Duodenal mucosa (tissue), 2 donors: ENCODE measurements around the gene MAGI1.
"Not testable (repeated sequence)": the region's sequence is repeated elsewhere in the genome, so short reads cannot be mapped to it uniquely, and the experiment has no call there.

Experiments used
- H3K27ac ChIP-seq: one replicate; pipeline ENCODE4 v1.7.0; 2013; ENCODE audit warnings: low read depth, low read length
- H3K27me3 ChIP-seq, 2 donors: one replicate each; pipeline ENCODE4 v1.7.0; 2013; ENCODE audit warnings: low read length in 2 of 2, control low read depth in 1 of 2; ENCODE audit not compliant: insufficient read depth in 2 of 2, control insufficient read depth in 1 of 2
- H3K36me3 ChIP-seq, 2 donors: one replicate each; pipeline ENCODE4 v1.7.0; 2013; ENCODE audit warnings: low read length in 2 of 2, control low read depth in 1 of 2; ENCODE audit not compliant: insufficient read depth in 2 of 2, control insufficient read depth in 1 of 2
- H3K4me1 ChIP-seq, 2 donors: one replicate each; pipeline ENCODE4 v1.7.0; 2013; ENCODE audit warnings: low read length in 2 of 2, control low read depth in 1 of 2; ENCODE audit not compliant: insufficient read depth in 2 of 2, control insufficient read depth in 1 of 2
- H3K4me3 ChIP-seq, 2 donors: one replicate each; pipeline ENCODE4 v1.7.0; 2013; ENCODE audit warnings: low read length in 2 of 2, low read depth in 1 of 2
- H3K9ac ChIP-seq, 2 donors: one replicate each; pipeline ENCODE4 v1.7.0; 2013; ENCODE audit warnings: low read length in 2 of 2, low read depth in 1 of 2
- H3K9me3 ChIP-seq, 2 donors: one replicate each; pipeline ENCODE4 v1.7.0; 2013; ENCODE audit warnings: low read length in 2 of 2, control low read depth in 1 of 2; ENCODE audit not compliant: control insufficient read depth in 1 of 2

The MAGI1 gene

DNA sequence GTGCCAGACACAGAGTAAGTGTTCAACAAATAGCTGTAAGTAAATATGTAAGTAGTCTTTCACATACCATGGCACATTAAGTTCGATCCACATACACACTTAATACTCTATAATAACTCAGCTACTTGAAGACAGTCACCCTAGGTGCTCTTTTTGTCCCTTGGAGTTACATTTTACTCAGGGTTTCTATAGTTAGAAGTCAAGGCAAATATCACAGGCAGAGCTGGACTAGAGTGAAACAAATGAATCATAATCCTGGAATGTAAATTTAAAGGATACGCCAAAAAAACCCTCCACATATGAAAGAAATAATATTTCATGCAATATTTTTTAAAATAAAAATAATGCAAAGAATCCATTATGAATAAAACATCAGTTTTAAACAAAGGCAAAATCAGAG, 461.8 kb downstream of the MAGI1 start:
- Histone ChIP-seq H3K4me1 (no peaks in the 10 kb centered on the region), H3K36me3 (no peaks in the 10 kb centered on the region), H3K9me3 (peaks cover 3 to 4% of the 10 kb centered on the region in 2 donors), H3K27me3 (no peaks in the 10 kb centered on the region), H3K27ac (no peak overlapping the region), H3K4me3 (no peak overlapping the region), H3K9ac (no peak overlapping the region)

DNA sequence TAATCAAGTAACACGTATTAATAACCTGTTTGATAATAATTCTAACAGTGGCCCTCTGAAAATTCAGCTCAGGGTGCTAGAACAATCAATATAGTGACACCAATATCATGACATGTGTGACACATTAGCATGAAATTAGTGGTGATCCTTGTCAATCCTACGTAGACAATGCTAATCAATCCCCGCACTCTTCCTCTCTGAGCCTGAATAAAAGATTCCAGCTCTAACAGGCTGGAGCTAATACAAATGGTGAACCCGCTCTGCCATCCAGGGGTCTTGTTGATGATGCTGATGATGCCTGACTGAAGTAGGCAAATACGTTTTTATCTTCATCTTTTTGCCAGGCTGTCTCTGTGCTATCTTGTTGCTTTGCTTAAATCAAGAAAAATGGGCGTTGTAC, 462.5 kb downstream of the MAGI1 start:
- no peak overlapping the region for H3K4me3 ChIP-seq
- no peaks in the 10 kb centered on the region for H3K27me3 ChIP-seq
- H3K9me3 ChIP-seq: peaks cover 3 to 4% of the 10 kb centered on the region in 2 donors
- no peak overlapping the region for H3K27ac ChIP-seq
- H3K4me1 ChIP-seq: no peaks in the 10 kb centered on the region
- H3K36me3 ChIP-seq: no peaks in the 10 kb centered on the region
- H3K9ac ChIP-seq: no peak overlapping the region

DNA sequence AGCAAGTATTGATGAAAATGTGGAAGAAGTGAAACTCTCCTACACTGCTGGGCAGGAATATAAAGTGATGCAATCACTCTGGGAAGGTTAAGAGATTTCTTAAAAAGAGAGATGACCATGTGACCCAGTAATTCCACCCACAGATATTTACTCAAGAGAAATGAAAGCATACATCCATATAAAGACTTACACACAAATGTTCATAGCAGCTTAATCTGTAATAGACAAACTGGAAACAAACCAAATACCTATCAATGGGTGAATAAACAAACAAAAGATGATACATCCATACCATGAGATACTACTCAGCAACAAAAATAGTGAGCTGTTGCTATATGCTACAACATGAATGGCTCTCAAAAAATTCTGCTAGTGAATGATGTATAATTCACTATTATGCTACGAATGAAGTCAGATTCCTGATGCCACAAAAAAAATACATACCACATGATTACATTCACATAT, 463.3 kb downstream of the MAGI1 start:
- H3K27me3 ChIP-seq: no peaks in the 10 kb centered on the region
- H3K9ac ChIP-seq: no peak overlapping the region
- H3K4me3 ChIP-seq: no peak overlapping the region
- H3K36me3 ChIP-seq: no peaks in the 10 kb centered on the region
- H3K27ac ChIP-seq: no peak overlapping the region
- peaks cover 3 to 4% of the 10 kb centered on the region in 2 donors for H3K9me3 ChIP-seq
- H3K4me1 ChIP-seq: no peaks in the 10 kb centered on the region

DNA sequence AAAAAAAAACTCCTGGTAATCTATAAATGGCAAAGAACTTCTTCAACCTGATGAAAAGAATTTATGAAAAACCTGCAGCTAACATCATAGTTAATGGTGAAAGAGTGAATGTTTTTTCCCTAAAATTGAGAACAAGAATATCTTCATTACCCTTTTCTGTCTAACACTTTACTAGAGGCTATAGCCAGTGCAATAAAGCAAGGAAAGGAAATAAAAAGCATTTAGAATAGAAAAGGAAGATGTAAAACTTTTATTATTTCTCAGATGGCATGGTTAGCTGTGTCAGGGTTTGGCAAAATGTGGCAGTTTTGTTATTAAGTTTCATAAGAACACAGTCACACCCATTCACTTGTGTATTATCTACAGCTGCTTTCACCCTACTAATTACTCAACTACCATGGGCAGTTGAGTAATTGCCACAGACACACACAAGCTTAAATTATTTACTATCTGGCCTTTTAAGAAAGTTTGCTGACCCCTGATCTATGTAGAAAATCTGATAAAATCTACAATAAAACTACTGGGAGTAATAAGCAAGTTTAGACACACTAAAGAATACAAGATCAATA, 465.1 kb downstream of the MAGI1 start:
- Histone ChIP-seq H3K27ac (no peak overlapping the region), H3K4me3 (no peak overlapping the region), H3K9me3 (peaks cover 3 to 4% of the 10 kb centered on the region in 2 donors), H3K36me3 (no peaks in the 10 kb centered on the region), H3K9ac (no peak overlapping the region), H3K4me1 (no peaks in the 10 kb centered on the region), H3K27me3 (no peaks in the 10 kb centered on the region)

DNA sequence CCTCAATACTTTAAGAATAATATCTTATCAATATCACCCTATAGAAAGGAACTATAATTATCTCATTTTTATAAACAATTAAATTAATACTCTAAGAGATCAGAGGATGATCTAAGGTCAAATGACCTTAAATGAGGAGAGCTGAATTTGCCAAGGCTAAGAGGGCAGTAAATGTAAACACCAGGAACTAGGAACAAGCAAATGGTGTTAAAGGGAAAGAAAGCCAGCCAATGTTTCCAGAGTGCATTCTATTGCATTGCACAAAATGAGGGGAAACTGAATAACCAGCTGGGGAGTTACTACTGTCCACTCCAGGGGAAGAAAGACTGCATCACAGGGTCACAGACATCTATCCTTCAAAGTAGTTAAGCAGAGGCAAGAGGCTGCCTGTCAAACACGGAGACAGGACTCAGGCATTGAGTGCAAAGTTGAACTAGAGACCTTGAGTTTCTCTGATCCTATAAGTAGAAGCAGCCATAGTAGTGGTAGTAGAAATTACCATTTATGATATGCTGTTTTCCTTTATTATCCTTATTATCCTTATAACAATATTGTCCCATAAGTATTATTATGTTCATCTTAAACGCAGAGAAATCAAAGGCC, 466.4 kb downstream of the MAGI1 start:
- Histone ChIP-seq H3K36me3 (no peaks in the 10 kb centered on the region), H3K9me3 (peaks cover 3 to 4% of the 10 kb centered on the region in 2 donors), H3K4me3 (no peak overlapping the region), H3K27me3 (no peaks in the 10 kb centered on the region), H3K27ac (no peak overlapping the region), H3K4me1 (no peaks in the 10 kb centered on the region), H3K9ac (no peak overlapping the region)

DNA sequence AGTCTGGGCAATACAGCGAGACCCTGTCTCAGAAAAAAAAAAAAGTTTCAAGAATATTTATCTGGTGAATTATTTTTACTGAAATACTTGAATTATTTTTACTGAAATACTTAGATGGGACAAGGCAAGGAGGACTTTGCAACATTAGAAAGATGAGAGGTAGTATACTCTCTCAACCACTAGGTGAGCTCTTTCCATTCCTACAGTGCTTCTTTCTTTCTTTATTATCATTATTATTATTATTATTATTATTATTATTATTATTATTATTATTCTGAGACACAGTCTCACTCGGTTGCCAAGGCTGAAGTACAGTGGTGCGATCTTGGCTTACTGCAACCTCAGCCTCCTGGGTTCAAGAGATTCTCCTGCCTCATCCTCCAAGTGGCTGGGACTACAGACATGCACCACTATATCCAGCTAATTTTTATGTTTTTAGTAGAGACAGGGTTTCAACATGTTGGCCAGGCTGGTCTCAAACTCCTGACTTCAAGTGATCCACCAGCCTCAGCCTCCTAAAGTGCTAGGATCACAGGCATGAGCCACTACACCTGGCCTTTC, 468.8 kb downstream of the MAGI1 start:
- H3K36me3 ChIP-seq: no peaks in the 10 kb centered on the region
- no peaks in the 10 kb centered on the region for H3K27me3 ChIP-seq
- H3K4me3 ChIP-seq: no peak overlapping the region
- H3K9me3 ChIP-seq: peaks cover 3 to 4% of the 10 kb centered on the region in 2 donors
- H3K4me1 ChIP-seq: no peaks in the 10 kb centered on the region
- no peak overlapping the region for H3K9ac ChIP-seq
- no peak overlapping the region for H3K27ac ChIP-seq

DNA sequence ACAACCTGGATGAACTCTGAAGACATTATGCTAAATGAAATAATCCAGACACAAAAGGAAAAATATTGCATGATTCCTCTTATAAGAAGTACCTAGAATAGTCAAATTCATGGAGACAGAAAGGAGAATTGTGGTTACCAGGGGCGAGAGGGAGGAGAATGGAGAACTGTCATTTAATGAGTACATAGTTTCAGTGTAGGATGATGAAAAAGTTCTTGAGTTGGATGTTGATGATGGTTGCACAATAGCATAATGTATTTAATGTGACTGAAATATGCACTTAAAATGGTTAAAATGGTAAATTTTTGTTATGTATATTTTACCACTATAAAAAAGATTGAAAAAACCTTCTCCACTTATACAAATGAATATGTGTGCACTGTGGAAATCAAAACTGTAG, 469.6 kb downstream of the MAGI1 start:
- H3K9me3 ChIP-seq: peaks cover 3 to 4% of the 10 kb centered on the region in 2 donors
- H3K9ac ChIP-seq: no peak overlapping the region
- no peaks in the 10 kb centered on the region for H3K27me3 ChIP-seq
- no peaks in the 10 kb centered on the region for H3K36me3 ChIP-seq
- no peak overlapping the region for H3K27ac ChIP-seq
- no peak overlapping the region for H3K4me3 ChIP-seq
- H3K4me1 ChIP-seq: no peaks in the 10 kb centered on the region

DNA sequence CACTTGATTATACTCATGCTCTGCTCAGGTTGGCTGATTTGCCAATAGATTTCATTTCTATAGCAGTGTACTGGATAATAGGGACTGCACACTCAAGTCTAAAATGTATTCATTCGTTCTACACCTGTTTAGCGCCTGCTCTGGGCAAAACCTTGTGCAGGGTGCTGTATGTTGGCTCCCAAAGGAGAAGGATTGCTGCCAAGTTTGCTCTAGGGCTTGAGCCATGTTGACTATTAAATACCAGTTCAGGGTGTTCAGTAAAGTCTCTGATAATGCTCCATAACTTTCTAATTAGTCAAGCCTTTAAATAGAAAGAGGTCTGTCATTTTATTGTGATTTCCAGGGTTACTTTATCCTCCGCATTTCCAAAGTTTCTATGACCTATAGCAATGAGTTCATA, 470.2 kb downstream of the MAGI1 start:
- Histone ChIP-seq H3K4me3 (no peak overlapping the region), H3K4me1 (no peaks in the 10 kb centered on the region), H3K27me3 (no peaks in the 10 kb centered on the region), H3K27ac (no peak overlapping the region), H3K9ac (no peak overlapping the region), H3K36me3 (no peaks in the 10 kb centered on the region), H3K9me3 (peaks cover under 1% of the 10 kb centered on the region in 2 donors)

DNA sequence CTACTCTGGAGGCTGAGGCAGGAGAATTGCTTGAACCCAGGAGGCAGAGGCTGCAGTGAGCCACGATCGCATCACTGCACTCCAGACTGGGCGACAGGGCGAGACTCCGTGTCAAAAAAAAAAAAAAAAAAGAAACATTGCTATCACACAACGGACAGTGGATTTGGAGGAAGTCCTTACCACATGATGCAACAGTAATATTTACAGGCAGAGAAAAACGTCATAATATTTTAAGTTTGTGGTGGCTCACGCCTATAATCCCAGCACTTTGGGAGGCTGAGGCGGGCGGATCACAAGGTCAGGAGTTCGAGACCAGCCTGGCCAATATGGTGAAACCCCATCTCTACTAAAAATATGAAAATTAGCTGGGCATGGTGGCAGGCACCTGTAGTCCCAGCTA, 473.0 kb downstream of the MAGI1 start:
- not testable (repeated sequence) for H3K9ac ChIP-seq, H3K9me3 ChIP-seq, H3K27ac ChIP-seq, H3K27me3 ChIP-seq, H3K4me1 ChIP-seq, H3K4me3 ChIP-seq, H3K36me3 ChIP-seq

DNA sequence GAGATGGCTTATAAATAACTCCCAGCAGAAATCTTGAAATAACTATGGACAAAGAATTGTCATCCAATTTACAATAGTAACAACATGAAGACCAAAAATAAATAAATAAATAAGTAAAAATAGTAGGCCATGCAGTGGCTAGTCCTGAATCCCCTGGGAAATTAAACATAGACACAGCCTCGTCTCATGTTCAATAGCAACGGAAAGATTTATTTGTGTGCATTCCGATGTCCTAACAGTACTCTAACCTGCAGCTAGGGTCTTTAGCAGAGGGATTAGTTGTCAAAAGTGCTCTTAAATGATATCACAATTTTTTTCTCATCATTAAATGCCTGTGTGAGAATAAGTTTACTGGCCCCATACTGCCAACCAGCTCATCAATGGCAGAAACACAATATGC, 474.2 kb downstream of the MAGI1 start:
- Histone ChIP-seq H3K9me3 (no peaks in the 10 kb centered on the region), H3K27ac (no peak overlapping the region)

More for the DNA sequence above, 474.2 kb downstream of the MAGI1 start:
- H3K36me3 ChIP-seq: no peaks in the 10 kb centered on the region
- H3K9ac ChIP-seq: no peak overlapping the region
- H3K27me3 ChIP-seq: no peaks in the 10 kb centered on the region
- H3K4me1 ChIP-seq: peaks cover 0 to 13% of the 10 kb centered on the region in 2 donors
- H3K4me3 ChIP-seq: no peak overlapping the region
